ENCODE measurements around the gene NOXO1.
A peak's percentile ranks its signal among the peaks of the same experiment; 100 is the strongest.

NOXO1 gene

GRCh38 chr16:2009791-2010510, 28.7 kb upstream of the NOXO1 start, which contains the start of gene ZNF598:
Gene ZNF598 (minus strand): TSS chr16:2009821.
- peak; percentile 69 to 73 for DNase-seq

- DNase-seq, result no peak
Observed at GRCh38 chr16:2009164-2009711, 28.0 kb upstream of the NOXO1 start.

- DNase-seq, result no peak
Observed at GRCh38 chr16:2008631-2009163, 27.4 kb upstream of the NOXO1 start.

GRCh38 chr16:2008009-2008526, 26.8 kb upstream of the NOXO1 start:
- DNase-seq, result no peak

- DNase-seq, result no peak
Observed at GRCh38 chr16:2007081-2007836, 26.0 kb upstream of the NOXO1 start.

- DNase-seq, result no peak
Observed at GRCh38 chr16:2006317-2006716, 25.0 kb upstream of the NOXO1 start.

- no peak for DNase-seq
Observed at GRCh38 chr16:2005646-2006045, 24.4 kb upstream of the NOXO1 start.

- DNase-seq, result no peak
Observed at GRCh38 chr16:2004795-2005517, 23.7 kb upstream of the NOXO1 start.

- DNase-seq, result peak; percentile 90 to 91
Observed at GRCh38 chr16:2003827-2004641, 22.8 kb upstream of the NOXO1 start.

GRCh38 chr16:2003231-2003826, 22.1 kb upstream of the NOXO1 start:
- DNase-seq, result no peak

- no peak for DNase-seq
Observed at GRCh38 chr16:2002406-2003230, 21.3 kb upstream of the NOXO1 start.

GRCh38 chr16:2001456-2002355, 20.4 kb upstream of the NOXO1 start:
- DNase-seq, result no peak

- no peak for DNase-seq
Observed at GRCh38 chr16:2001035-2001434, 19.8 kb upstream of the NOXO1 start.

- DNase-seq, result no peak
Observed at GRCh38 chr16:1999866-2000514, 18.7 kb upstream of the NOXO1 start.

- DNase-seq, result no peak
Observed at GRCh38 chr16:1998852-1999801, 17.9 kb upstream of the NOXO1 start.

GRCh38 chr16:1998360-1998835, 17.1 kb upstream of the NOXO1 start:
- DNase-seq, result no peak
